ENCODE data around the gene TRA2A.

GRCh38 chr7:23558303-23558702, 26.5 kb upstream of the TRA2A start:
- no peak for TF ChIP-seq CTCF (IDR thresholded peaks at IDR 0.05)
- no peak for TF ChIP-seq POLR2A (IDR thresholded peaks at IDR 0.05)
- TF ChIP-seq EP300 (IDR thresholded peaks at IDR 0.05; ENCODE audit: low read depth), result no peak
- TF ChIP-seq POLR2AphosphoS5 (IDR thresholded peaks at IDR 0.05), result no peak
